Breast epithelium (tissue), 3 donors: Measurements from ENCODE around the gene C2orf15.

Experiments used
- POLR2A ChIP-seq: fragments of 450-650 bp; IDR thresholded peaks from one replicate; pipeline ENCODE4 v1.6.1; 2016; ENCODE audit warnings: antibody characterized with exemption, mild to moderate bottlenecking, moderate library complexity
- TF ChIP-seq, protein P1 (sequence below), 3 donors: fragments of 450-650 bp; IDR thresholded peaks; one replicate each; pipeline ENCODE4 v1.5.1; 2016 to 2017; ENCODE audit warnings: antibody characterized with exemption in 3 of 3, mild to moderate bottlenecking in 3 of 3, moderate library complexity in 3 of 3

DNA sequence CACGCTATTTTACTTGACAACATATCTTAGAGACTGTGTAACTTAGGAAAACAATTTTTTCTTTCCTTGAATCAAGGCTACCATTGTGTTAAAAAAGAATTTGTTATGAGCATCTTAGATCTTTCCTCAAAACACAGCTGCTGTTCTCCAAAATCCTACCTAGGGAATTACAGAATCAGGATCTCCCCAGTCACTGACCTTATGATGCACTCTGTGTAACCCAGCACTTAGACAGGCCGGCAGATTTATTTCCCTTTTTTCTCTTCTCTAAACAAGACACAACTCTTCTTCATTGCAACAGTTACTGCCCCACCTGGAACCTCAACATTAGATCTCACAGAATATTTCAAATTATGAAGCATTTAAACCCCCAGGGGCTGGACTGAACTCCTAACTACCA lies 13.5 kb upstream of the C2orf15 start:
- TF ChIP-seq, protein P1, sequence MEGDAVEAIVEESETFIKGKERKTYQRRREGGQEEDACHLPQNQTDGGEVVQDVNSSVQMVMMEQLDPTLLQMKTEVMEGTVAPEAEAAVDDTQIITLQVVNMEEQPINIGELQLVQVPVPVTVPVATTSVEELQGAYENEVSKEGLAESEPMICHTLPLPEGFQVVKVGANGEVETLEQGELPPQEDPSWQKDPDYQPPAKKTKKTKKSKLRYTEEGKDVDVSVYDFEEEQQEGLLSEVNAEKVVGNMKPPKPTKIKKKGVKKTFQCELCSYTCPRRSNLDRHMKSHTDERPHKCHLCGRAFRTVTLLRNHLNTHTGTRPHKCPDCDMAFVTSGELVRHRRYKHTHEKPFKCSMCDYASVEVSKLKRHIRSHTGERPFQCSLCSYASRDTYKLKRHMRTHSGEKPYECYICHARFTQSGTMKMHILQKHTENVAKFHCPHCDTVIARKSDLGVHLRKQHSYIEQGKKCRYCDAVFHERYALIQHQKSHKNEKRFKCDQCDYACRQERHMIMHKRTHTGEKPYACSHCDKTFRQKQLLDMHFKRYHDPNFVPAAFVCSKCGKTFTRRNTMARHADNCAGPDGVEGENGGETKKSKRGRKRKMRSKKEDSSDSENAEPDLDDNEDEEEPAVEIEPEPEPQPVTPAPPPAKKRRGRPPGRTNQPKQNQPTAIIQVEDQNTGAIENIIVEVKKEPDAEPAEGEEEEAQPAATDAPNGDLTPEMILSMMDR (IDR thresholded peaks at IDR 0.05): no peak
- TF ChIP-seq POLR2A: no peak
